Stimulated activated CD4-positive, alpha-beta T cell treated with anti-CD3 and anti-CD28 coated beads, TNF-alpha, amount 100 ng/mL, for 4 hours (primary cell): ENCODE results near the gene ACBD6.

ENCODE experiments used
- DNase-seq, 3 experiments: peaks; one replicate each; pipeline ENCODE4 v3.0.0-alpha.2; 2020; ENCODE audit warnings: low read depth in 3 of 3

Gene ACBD6

GRCh38 chr1:180369061-180369460 is 133.3 kb downstream of the ACBD6 start:
- DNase-seq, result no peak

DNA sequence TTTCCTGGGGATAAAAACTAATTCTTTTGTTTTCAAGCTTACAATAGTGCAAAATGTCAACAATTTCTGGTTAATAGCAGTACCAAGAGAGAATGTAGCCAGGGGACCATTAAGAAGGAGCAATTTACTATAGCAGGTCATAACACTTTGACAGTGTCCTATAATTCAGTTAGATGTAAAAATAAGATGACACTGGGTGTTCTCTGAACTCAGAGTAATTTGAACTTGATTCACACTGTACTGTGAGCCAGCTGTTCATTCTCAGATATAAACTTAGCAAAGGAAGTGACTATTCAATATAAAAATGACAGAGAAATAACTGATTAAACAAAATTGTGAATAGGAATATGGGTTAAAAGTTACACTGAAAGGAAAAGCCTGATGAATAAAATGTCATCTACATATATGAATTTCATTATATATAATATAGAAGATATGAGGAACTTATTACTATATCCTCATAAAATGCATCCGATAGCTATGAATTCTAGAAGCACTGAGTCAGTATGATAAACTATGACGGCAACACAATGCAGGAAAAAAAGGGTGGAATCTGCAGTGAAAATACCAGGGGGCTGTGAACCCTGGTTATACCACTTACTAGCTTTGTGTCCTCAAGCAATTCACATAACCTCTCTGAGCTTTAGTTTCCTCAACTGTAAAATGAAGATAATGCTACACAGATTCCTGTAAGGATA is 135.9 kb downstream of the ACBD6 start:
- DNase-seq, result no peak

DNA sequence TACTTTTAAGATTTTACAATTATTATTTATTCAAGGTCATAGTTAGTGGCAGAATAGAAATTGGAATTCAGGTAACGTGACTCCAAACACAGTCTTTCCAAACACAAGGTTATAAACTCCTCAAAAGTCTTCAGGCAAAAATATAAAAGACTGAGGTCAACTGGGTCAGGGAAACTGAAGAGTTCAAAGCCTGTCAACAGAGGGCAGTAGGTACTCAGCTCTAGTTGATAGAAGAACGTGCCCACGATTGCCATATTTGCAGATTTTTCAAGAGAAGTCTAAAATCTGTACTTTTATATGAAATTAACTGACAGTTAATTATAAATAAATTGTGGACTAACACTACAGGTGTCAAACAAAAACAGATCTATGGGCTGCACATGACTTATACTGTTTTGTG is 137.3 kb downstream of the ACBD6 start:
- no peak for DNase-seq

- no peak for DNase-seq
Measured at GRCh38 chr1:180363246-180363995, 139.0 kb downstream of the ACBD6 start.

DNA sequence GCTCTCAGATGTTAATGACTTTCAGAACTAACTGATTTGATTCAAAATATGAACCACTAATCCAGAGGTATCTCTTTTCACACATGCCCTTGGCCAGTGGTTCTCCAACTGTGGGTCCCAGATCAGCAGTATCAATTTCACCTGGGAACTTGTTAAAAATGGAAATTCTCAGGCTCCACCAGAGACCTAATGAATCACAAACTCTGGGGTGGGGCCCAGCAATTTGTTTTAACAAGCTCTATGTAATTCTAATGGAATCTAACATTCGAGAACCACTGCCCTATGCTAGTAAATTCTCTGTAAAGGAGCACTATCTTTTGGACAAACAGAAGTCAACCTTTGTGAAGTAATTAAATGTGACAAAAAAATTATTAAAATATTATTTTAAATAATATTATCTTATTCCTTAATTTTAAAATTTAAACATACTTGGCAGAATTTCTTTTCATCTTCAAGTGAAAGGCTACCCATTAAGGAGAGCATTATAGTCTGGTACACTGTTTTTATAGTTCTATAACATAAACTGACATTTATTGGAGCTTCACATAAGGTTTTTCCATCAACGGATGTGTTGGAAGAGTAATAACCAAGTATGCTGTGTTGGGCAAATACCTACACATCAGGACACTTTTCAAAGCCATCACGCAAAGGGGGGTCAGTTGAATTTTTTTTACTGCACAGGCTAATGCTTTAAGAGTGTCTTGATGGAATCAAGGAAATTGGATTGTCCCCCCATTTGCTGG is 141.9 kb downstream of the ACBD6 start:
- no peak for DNase-seq

- DNase-seq, result no peak
Measured at GRCh38 chr1:180358649-180359048, 143.7 kb downstream of the ACBD6 start.

- DNase-seq, result no peak
Measured at GRCh38 chr1:180353945-180354344, 148.4 kb downstream of the ACBD6 start.

- DNase-seq, result no peak
Measured at GRCh38 chr1:180352588-180352987, 149.8 kb downstream of the ACBD6 start.

DNA sequence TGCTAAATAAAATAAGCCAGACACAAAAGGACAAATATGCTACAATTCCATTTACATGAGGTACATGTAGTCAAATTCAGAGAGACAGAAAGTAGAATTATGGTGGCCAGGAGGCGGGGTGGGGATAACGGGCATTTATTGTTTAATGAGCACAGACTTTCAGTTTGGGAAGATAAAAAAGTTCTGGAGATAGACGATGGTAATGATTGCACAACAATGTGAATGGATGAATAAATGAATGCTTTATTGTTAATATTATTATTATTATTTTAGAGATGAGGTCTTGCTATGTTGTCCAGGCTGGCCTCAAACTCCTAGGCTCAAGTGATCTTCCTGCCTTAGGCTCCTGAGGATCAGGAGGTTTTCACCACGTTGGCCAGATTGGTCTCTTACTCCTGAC is 150.4 kb downstream of the ACBD6 start:
- DNase-seq, result no peak

DNA sequence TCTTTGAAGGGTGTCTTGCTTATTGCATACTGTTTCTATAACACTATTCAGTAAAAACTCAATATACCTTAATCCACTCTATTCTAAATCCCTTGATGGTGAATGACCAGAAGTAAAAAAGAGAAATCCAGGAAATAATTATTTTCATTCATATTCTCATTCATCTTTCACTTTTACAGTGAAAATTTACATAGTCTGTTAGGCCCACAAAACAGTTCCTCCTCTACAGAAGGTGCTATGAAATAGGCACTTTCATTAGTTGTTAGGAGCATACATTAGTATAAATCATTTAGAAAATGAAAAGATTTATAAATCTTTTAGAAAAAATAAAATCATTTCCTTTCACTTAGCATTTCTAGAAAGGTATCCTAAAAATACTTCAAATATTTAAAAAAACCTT is 157.2 kb downstream of the ACBD6 start:
- DNase-seq, result no peak

- no peak for DNase-seq
Measured at GRCh38 chr1:180343921-180344769, 158.2 kb downstream of the ACBD6 start.

DNA sequence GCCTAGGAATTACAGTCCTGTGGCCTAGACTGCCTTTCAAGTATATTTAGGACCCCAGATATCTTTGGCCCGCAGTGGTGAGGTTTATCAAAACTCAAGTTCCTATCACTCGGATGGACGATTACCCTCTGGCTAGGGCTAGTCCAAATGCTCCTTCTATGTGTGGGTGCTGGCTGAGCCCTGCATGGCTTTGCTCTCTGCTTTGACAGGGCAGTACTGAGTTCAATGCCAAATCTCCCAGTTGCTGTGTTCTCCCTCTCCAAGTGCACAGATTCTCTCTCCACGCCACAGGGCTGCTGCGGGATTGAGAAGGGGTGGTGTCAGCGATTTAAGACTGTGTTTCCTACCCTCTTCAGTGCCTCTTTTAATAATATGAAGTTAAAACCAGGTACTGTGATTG is 175.3 kb downstream of the ACBD6 start:
- DNase-seq, result no peak

- no peak for DNase-seq
Measured at GRCh38 chr1:180312926-180313325, 189.5 kb downstream of the ACBD6 start.

DNA sequence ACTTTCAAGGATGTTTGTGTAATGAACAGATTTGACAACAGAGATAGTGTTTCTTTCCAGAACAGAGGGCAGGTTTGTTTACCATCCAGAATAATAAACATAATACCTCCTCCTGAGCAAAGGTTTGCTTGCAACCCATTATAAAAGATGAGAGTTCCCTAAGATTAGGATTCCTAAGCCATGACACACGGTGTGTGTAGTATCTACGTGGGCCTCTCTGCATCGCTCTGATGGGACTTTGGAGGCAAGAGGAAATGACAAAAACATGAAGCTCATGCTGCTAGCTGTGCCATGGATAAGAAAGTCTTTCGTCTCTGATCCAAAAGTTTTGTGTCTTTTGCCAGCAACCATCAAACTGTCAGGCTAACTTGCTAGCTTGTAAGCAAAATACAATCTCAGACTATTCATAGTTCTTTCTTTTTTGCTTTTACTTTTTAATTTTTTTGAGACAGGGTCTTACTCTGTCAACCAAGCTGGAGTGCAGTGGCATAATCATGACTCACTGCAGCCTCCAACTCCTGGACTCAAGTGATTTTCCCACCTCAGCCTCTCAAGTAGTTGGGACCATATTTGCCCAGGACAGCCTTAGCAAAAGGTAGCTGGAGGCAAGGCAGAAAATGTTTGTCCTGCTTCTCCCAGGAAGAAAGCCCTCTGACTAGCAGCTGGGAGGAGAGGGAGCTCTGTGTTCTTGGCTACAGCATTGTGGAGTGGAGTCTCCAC is 191.2 kb downstream of the ACBD6 start:
- DNase-seq, result no peak

GRCh38 chr1:180310095-180310494 is 192.3 kb downstream of the ACBD6 start:
- DNase-seq, result no peak

- DNase-seq, result no peak
Measured at GRCh38 chr1:180309338-180309737, 193.0 kb downstream of the ACBD6 start.

DNA sequence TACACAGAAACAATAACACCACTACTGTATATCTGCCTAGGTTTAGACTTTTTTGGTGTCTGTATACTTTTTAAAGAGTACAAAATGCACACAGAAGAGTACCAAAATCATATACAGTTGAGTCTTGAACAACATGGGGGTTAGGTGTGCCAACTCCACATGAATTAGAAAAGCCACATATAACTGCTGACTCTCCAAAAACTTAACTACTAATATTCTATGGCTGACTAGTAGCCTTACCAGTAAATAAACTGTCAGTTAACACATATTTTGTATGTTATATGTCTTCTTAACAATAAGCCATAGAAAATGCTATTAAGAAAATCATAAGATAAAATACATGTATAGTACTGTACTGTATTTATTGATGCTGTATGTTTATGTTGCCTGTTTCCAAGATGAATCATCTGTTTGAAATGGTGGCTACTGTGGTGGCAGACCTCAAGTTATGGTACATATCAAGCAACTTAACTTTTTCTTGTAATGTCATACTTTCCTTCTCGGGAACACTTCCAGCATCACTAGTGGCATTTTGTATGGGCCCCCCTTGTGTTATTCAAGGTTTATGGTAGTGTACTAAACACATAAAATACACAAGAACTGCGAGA is 201.1 kb downstream of the ACBD6 start:
- no peak for DNase-seq

DNA sequence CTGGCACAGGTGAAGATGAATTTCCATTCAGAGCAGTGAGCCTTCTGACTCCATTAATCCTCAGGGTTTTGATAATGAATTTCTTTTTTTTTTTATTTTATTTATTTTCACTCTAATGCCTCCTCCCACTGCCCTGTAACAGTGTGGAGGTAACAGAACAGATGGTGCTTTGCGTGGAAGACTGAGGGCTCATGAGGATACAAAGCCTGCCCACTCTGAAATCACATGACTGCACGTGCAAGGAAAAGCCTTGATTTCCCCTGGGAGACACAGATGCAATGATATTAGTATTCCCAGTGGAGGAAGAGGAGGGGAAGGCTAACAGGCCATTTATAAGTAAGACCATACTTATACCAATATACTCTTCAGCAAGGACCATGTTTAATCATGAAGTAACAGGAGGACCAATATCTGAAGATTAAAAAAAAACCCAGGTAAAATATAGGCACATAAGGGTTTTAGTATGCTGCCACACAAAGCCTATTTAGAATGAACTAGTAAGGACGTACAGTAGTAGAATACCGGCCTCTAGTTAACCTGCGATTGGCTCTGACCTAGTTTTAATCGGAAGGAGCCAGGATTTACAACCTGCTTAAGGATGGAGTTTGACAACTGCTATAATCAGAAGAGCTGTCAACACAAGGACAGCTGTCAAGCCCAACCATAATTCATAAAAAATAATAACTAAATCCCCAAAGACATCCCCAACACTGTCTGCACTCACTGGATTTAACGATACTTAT is 202.7 kb downstream of the ACBD6 start:
- DNase-seq, result no peak

GRCh38 chr1:180295999-180296398 is 206.4 kb downstream of the ACBD6 start:
- DNase-seq, result no peak

DNA sequence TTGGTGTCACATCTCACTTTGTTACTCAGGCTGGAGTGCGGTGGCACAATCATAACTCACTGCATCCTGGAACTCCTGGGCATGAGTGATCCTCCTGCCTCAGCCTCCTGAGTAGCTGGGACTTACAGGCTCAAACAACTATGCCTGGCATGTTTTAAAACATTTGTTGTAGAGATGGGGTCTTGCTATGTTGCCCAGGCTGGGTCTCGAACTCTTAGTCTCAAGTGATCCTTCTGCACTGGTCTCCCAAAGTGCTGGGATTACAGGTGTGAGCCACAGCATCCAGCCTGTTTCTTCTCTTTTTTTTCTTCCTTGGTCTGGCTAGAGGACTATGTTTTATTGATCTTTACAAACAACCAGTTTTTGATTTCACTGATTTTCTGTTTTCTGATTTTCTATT is 207.7 kb downstream of the ACBD6 start:
- no peak for DNase-seq
